Adipocyte (in vitro differentiated cells): ENCODE measurements around the gene HCRTR2.
"Not testable (repeated sequence)": the region's sequence is repeated elsewhere in the genome, so short reads cannot be mapped to it uniquely, and the experiment has no call there.

Experiments used
- DNase-seq: peaks from one replicate; pipeline ENCODE4 v3.0.0-alpha.2; 2015; ENCODE audit warnings: low read depth
- H3K27me3 ChIP-seq: replicated peaks from 2 replicates; pipeline ENCODE4 v1.7.0; 2013; ENCODE audit warnings: mild to moderate bottlenecking, low read length, moderate library complexity; ENCODE audit not compliant: control insufficient read depth, insufficient read depth
- H3K36me3 ChIP-seq: 2 replicates; pipeline ENCODE4 v1.7.0; 2013; ENCODE audit warnings: low read length, mild to moderate bottlenecking, moderate library complexity; ENCODE audit not compliant: control insufficient read depth, insufficient read depth, severe bottlenecking
- H3K4me1 ChIP-seq: 2 replicates; pipeline ENCODE4 v1.7.0; 2013; ENCODE audit warnings: mild to moderate bottlenecking, low read length, moderate library complexity; ENCODE audit not compliant: control insufficient read depth, insufficient read depth
- H3K4me3 ChIP-seq: 2 replicates; pipeline ENCODE4 v1.7.0; 2013; ENCODE audit warnings: mild to moderate bottlenecking, low read length, moderate library complexity
- H3K9ac ChIP-seq: 2 replicates; pipeline ENCODE4 v1.7.0; 2013; ENCODE audit warnings: mild to moderate bottlenecking, low read length, moderate library complexity
- H3K9me3 ChIP-seq: 2 replicates; pipeline ENCODE4 v1.7.0; 2013; ENCODE audit warnings: mild to moderate bottlenecking, low read length, moderate library complexity; ENCODE audit not compliant: control insufficient read depth

The HCRTR2 gene

GRCh38 chr6:55220961-55221360, 46.6 kb downstream of the HCRTR2 start:
- H3K27me3 ChIP-seq: no peaks in the 10 kb centered on the region
- H3K9me3 ChIP-seq: peaks cover 2% of the 10 kb centered on the region
- H3K9ac ChIP-seq: no peak overlapping the region
- DNase-seq: no peak
- no peaks in the 10 kb centered on the region for H3K36me3 ChIP-seq
- H3K4me1 ChIP-seq: no peaks in the 10 kb centered on the region
- H3K4me3 ChIP-seq: no peak overlapping the region

GRCh38 chr6:55227862-55228261, 53.5 kb downstream of the HCRTR2 start:
- Histone ChIP-seq H3K27me3 (no peaks in the 10 kb centered on the region), H3K4me3 (no peak overlapping the region)
- DNase-seq: no peak

GRCh38 chr6:55239099-55239498, 64.8 kb downstream of the HCRTR2 start:
- H3K4me3 ChIP-seq: no peak overlapping the region
- H3K9ac ChIP-seq: no peak overlapping the region
- peak; percentile 30 for DNase-seq
- H3K27me3 ChIP-seq: no peaks in the 10 kb centered on the region
- no peaks in the 10 kb centered on the region for H3K36me3 ChIP-seq
- no peaks in the 10 kb centered on the region for H3K9me3 ChIP-seq
- peaks cover 3% of the 10 kb centered on the region for H3K4me1 ChIP-seq

More at GRCh38 chr6:55227862-55228261, 53.5 kb downstream of the HCRTR2 start:
- Histone ChIP-seq H3K9me3 (no peaks in the 10 kb centered on the region), H3K36me3 (no peaks in the 10 kb centered on the region), H3K9ac (no peak overlapping the region), H3K4me1 (no peaks in the 10 kb centered on the region)

GRCh38 chr6:55240975-55241605, 66.8 kb downstream of the HCRTR2 start:
- not testable (repeated sequence) for H3K9me3 ChIP-seq, H3K36me3 ChIP-seq, H3K9ac ChIP-seq, H3K4me3 ChIP-seq, H3K4me1 ChIP-seq, H3K27me3 ChIP-seq
- peak; percentile 79 for DNase-seq

GRCh38 chr6:55250400-55250799, 76.1 kb downstream of the HCRTR2 start:
- Histone ChIP-seq H3K4me1 (no peaks in the 10 kb centered on the region), H3K27me3 (no peaks in the 10 kb centered on the region)
- no peak for DNase-seq

GRCh38 chr6:55255113-55255512, 80.8 kb downstream of the HCRTR2 start:
- Histone ChIP-seq H3K27me3 (no peaks in the 10 kb centered on the region), H3K36me3 (no peaks in the 10 kb centered on the region), H3K4me1 (no peaks in the 10 kb centered on the region), H3K4me3 (no peak overlapping the region), H3K9ac (no peak overlapping the region), H3K9me3 (no peaks in the 10 kb centered on the region)
- no peak for DNase-seq

More at GRCh38 chr6:55250400-55250799, 76.1 kb downstream of the HCRTR2 start:
- Histone ChIP-seq H3K4me3 (no peak overlapping the region), H3K36me3 (no peaks in the 10 kb centered on the region), H3K9ac (no peak overlapping the region), H3K9me3 (no peaks in the 10 kb centered on the region)

- H3K9ac ChIP-seq: no peak overlapping the region
- no peaks in the 10 kb centered on the region for H3K9me3 ChIP-seq
- H3K4me3 ChIP-seq: no peak overlapping the region
- H3K27me3 ChIP-seq: no peaks in the 10 kb centered on the region
- DNase-seq: no peak
- no peaks in the 10 kb centered on the region for H3K36me3 ChIP-seq
- H3K4me1 ChIP-seq: no peaks in the 10 kb centered on the region
Measured at GRCh38 chr6:55260181-55260580, 85.9 kb downstream of the HCRTR2 start.

GRCh38 chr6:55265409-55266114, 91.2 kb downstream of the HCRTR2 start:
- Histone ChIP-seq H3K27me3 (no peaks in the 10 kb centered on the region), H3K9ac (no peak overlapping the region), H3K36me3 (no peaks in the 10 kb centered on the region), H3K4me3 (no peak overlapping the region), H3K9me3 (no peaks in the 10 kb centered on the region), H3K4me1 (no peaks in the 10 kb centered on the region)
- DNase-seq: no peak

GRCh38 chr6:55266896-55267295, 92.6 kb downstream of the HCRTR2 start:
- Histone ChIP-seq H3K4me3 (no peak overlapping the region), H3K4me1 (no peaks in the 10 kb centered on the region), H3K9me3 (no peaks in the 10 kb centered on the region), H3K36me3 (no peaks in the 10 kb centered on the region), H3K27me3 (no peaks in the 10 kb centered on the region), H3K9ac (no peak overlapping the region)
- DNase-seq: peak; percentile 10

GRCh38 chr6:55276745-55277530, 102.6 kb downstream of the HCRTR2 start:
- Histone ChIP-seq H3K36me3 (no peaks in the 10 kb centered on the region), H3K9me3 (no peaks in the 10 kb centered on the region), H3K9ac (peak overlapping the region; percentile 67), H3K27me3 (no peaks in the 10 kb centered on the region), H3K4me1 (peaks cover 14% of the 10 kb centered on the region), H3K4me3 (peak overlapping the region; percentile 63)
- peak; percentile 83 for DNase-seq

GRCh38 chr6:55277646-55278045, 103.3 kb downstream of the HCRTR2 start:
- Histone ChIP-seq H3K9me3 (no peaks in the 10 kb centered on the region), H3K36me3 (no peaks in the 10 kb centered on the region), H3K27me3 (no peaks in the 10 kb centered on the region), H3K4me1 (peaks cover 14% of the 10 kb centered on the region), H3K4me3 (peak overlapping the region; percentile 63), H3K9ac (no peak overlapping the region)
- no peak for DNase-seq
